ENCODE measurements around the gene IMP4. TPM values are rescaled to one million over a fixed set of nuclear protein-coding genes. Genes with fewer than 3 reads are reported as not detected.

The IMP4 gene
- total RNA-seq, 1 experiment from 2014 or later: 207 TPM

DNA sequence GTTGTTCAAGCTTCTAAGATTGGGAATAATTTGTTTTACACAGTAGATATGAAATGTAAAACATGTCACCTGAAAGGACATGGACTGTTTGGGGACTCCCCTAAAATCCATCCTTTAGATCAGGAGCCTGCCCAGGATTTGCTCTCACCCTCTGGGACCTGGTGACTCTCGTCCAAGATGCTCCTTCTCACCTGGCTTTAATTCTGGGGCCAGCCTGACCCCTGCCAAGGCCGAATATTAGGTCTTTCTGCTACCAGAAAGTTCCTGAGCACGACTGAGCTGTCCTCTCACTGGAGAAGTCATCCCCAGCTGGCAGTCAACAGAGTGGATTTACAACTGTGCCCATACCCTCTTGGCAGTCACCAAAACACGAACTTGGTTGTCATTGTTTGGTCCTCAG lies 38.4 kb downstream of the IMP4 start:
- Histone ChIP-seq H3K9me3 (ENCODE audit: low read length) (no peaks in the 10 kb centered on the region), H3K27ac (ENCODE audit: low read length) (no peak overlapping the region), H3K27me3 (ENCODE audit: low read length) (peaks cover 36% of the 10 kb centered on the region), H3K4me2 (ENCODE audit: low read length) (no peak overlapping the region), H3K9me2 (replicated peaks; ENCODE audit: low read length) (no peaks in the 10 kb centered on the region), H2AFZ (ENCODE audit: low read length) (no peak overlapping the region), H3K4me3 (ENCODE audit: low read length) (no peak overlapping the region), H3K9ac (ENCODE audit: low read length) (no peak overlapping the region), H3K36me3 (ENCODE audit: low read depth, low read length) (no peaks in the 10 kb centered on the region), H3F3A (ENCODE audit: low read length, unreplicated experiment) (no peaks in the 10 kb centered on the region), H3K4me1 (ENCODE audit: insufficient read depth, low read length) (no peaks in the 10 kb centered on the region), H4K20me1 (ENCODE audit: low read length) (no peaks in the 10 kb centered on the region), H3K79me2 (ENCODE audit: low read length) (no peaks in the 10 kb centered on the region)
- POLR2A ChIA-PET (ENCODE audit: unreplicated experiment): no interaction called here
- ATAC-seq: no peak
- intact Hi-C loops (cut with micrococcal nuclease): no loop called here
- no peak for TF ChIP-seq EZH2phosphoT487 (IDR thresholded peaks at IDR 0.05; ENCODE audit: borderline replicate concordance, low read length)
- no peak for TF ChIP-seq EZH2 (IDR thresholded peaks at IDR 0.05; ENCODE audit: low read length, unreplicated experiment)
- TF ChIP-seq, protein P1, sequence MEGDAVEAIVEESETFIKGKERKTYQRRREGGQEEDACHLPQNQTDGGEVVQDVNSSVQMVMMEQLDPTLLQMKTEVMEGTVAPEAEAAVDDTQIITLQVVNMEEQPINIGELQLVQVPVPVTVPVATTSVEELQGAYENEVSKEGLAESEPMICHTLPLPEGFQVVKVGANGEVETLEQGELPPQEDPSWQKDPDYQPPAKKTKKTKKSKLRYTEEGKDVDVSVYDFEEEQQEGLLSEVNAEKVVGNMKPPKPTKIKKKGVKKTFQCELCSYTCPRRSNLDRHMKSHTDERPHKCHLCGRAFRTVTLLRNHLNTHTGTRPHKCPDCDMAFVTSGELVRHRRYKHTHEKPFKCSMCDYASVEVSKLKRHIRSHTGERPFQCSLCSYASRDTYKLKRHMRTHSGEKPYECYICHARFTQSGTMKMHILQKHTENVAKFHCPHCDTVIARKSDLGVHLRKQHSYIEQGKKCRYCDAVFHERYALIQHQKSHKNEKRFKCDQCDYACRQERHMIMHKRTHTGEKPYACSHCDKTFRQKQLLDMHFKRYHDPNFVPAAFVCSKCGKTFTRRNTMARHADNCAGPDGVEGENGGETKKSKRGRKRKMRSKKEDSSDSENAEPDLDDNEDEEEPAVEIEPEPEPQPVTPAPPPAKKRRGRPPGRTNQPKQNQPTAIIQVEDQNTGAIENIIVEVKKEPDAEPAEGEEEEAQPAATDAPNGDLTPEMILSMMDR (conservative IDR thresholded peaks at IDR 0.05; ENCODE audit: low read depth, low read length): no peak
- BruUV-seq (replicated peaks): no TSS peak
- no peak for DNase-seq
- CTCF ChIA-PET: no interaction called here

DNA sequence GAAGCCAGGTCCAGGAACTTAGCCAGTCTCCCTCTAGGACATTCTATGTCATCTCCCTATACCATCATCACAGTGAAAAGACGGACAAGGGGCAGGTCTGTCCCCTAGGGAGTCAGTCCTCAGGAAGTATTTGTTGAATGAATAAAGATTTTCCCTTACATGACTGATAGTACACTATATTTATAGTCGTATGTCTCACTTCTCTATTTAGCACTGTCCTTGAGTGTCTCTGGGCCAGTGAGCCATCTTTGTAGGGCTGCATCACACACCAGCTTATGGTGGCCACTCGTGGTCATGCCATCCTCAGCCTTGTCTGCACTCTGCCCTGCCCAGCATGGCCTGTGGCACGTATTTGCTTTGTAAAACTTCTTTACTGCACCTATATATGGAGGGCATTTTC lies 38.9 kb downstream of the IMP4 start:
- no peaks in the 10 kb centered on the region for H3K4me1 ChIP-seq (ENCODE audit: insufficient read depth, low read length)
- TF ChIP-seq EZH2phosphoT487 (IDR thresholded peaks at IDR 0.05; ENCODE audit: borderline replicate concordance, low read length) (no peak), EZH2 (IDR thresholded peaks at IDR 0.05; ENCODE audit: low read length, unreplicated experiment) (no peak)
- TF ChIP-seq, protein P1 (conservative IDR thresholded peaks at IDR 0.05; ENCODE audit: low read depth, low read length): no peak
- ATAC-seq: no peak
- H4K20me1 ChIP-seq (ENCODE audit: low read length): no peaks in the 10 kb centered on the region
- no peaks in the 10 kb centered on the region for H3K36me3 ChIP-seq (ENCODE audit: low read depth, low read length)
- no TSS peak for BruUV-seq (replicated peaks)
- H3K79me2 ChIP-seq (ENCODE audit: low read length): no peaks in the 10 kb centered on the region
- H3K9me2 ChIP-seq (replicated peaks; ENCODE audit: low read length): no peaks in the 10 kb centered on the region
- DNase-seq: no peak
- no peaks in the 10 kb centered on the region for H3K9me3 ChIP-seq (ENCODE audit: low read length)
- no peak overlapping the region for H3K9ac ChIP-seq (ENCODE audit: low read length)
- no peak overlapping the region for H3K4me2 ChIP-seq (ENCODE audit: low read length)
- H3K4me3 ChIP-seq (ENCODE audit: low read length): no peak overlapping the region
- intact Hi-C loops (cut with micrococcal nuclease): no loop called here
- H3K27me3 ChIP-seq (ENCODE audit: low read length): peaks cover 36% of the 10 kb centered on the region
- no peak overlapping the region for H2AFZ ChIP-seq (ENCODE audit: low read length)
- CTCF ChIA-PET: no interaction called here
- POLR2A ChIA-PET (ENCODE audit: unreplicated experiment): no interaction called here
- H3K27ac ChIP-seq (ENCODE audit: low read length): no peak overlapping the region
- no peaks in the 10 kb centered on the region for H3F3A ChIP-seq (ENCODE audit: low read length, unreplicated experiment)

DNA sequence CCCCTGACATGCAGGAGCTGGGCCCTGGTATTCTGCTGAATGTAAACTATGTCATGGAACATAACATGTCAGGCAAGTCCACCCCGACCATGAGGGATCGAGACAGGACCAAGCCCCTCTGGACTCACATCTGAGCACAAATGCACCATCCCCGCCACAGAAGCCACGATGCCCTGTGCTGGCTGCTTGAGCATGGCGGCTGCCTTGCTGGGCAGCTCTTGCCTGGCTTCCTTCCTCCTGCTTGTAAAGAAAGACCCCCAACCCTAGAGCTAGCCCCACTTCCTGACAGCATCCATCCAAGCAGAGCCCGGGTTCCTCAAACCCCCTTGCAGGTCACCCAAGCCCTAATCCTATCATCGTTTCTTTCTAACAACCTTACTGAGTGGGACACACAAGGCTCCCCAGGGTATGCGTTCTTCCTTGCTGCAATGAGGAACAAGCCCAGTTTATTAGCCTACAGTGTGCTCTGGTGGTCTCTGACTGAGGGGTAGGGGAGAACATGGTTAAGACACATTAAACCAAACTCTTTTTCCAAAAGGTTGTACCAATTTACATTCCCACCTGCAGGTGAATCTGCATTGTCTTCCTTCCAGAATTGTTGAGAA lies 39.7 kb downstream of the IMP4 start:
- Histone ChIP-seq H3K4me2 (ENCODE audit: low read length) (no peak overlapping the region), H3F3A (ENCODE audit: low read length, unreplicated experiment) (no peaks in the 10 kb centered on the region), H3K79me2 (ENCODE audit: low read length) (no peaks in the 10 kb centered on the region), H3K4me1 (ENCODE audit: insufficient read depth, low read length) (no peaks in the 10 kb centered on the region), H3K4me3 (ENCODE audit: low read length) (no peak overlapping the region), H4K20me1 (ENCODE audit: low read length) (no peaks in the 10 kb centered on the region), H2AFZ (ENCODE audit: low read length) (no peak overlapping the region), H3K36me3 (ENCODE audit: low read depth, low read length) (no peaks in the 10 kb centered on the region), H3K9me3 (ENCODE audit: low read length) (no peaks in the 10 kb centered on the region), H3K9me2 (replicated peaks; ENCODE audit: low read length) (no peaks in the 10 kb centered on the region), H3K27me3 (ENCODE audit: low read length) (peaks cover 36% of the 10 kb centered on the region), H3K27ac (ENCODE audit: low read length) (no peak overlapping the region), H3K9ac (ENCODE audit: low read length) (no peak overlapping the region)
- intact Hi-C loops (cut with micrococcal nuclease): no loop called here
- no peak for DNase-seq
- POLR2A ChIA-PET (ENCODE audit: unreplicated experiment): no interaction called here
- no peak for ATAC-seq
- TF ChIP-seq EZH2phosphoT487 (IDR thresholded peaks at IDR 0.05; ENCODE audit: borderline replicate concordance, low read length) (no peak), EZH2 (IDR thresholded peaks at IDR 0.05; ENCODE audit: low read length, unreplicated experiment) (no peak)
- TF ChIP-seq, protein P1 (conservative IDR thresholded peaks at IDR 0.05; ENCODE audit: low read depth, low read length): no peak
- CTCF ChIA-PET: no interaction called here
- BruUV-seq (replicated peaks): no TSS peak
